Colonic mucosa (tissue), 4 donors: ENCODE measurements around the gene STARD13. TPM values are rescaled to one million over a fixed set of nuclear protein-coding genes. Genes with fewer than 3 reads are reported as not detected.

ENCODE experiments used
- DNase-seq: peaks from one replicate; pipeline ENCODE4 v3.0.0-alpha.2; 2020
- H3K27ac ChIP-seq: fragments of 200-600 bp; one replicate; pipeline ENCODE4 v1.8.0; 2021
- H3K27me3 ChIP-seq: fragments of 200-600 bp; one replicate; pipeline ENCODE4 v1.8.0; 2021
- H3K36me3 ChIP-seq: fragments of 200-600 bp; one replicate; pipeline ENCODE4 v1.8.0; 2021
- H3K4me1 ChIP-seq: fragments of 200-600 bp; one replicate; pipeline ENCODE4 v1.8.0; 2021; ENCODE audit warnings: mild to moderate bottlenecking
- H3K4me3 ChIP-seq: fragments of 200-600 bp; one replicate; pipeline ENCODE4 v1.8.0; 2021
- H3K9ac ChIP-seq, 2 donors: one replicate each; pipeline ENCODE4 v1.7.0; 2013; ENCODE audit warnings: control low read depth in 2 of 2, low read depth in 2 of 2, low read length in 2 of 2
- H3K9me3 ChIP-seq: fragments of 200-600 bp; one replicate; pipeline ENCODE4 v1.8.0; 2021
- CTCF ChIP-seq: fragments of 200-600 bp; IDR thresholded peaks from one replicate; pipeline ENCODE4 v1.8.0; 2022; ENCODE audit warnings: antibody characterized with exemption, mild to moderate bottlenecking
- intact Hi-C: fragments of 100-400 bp; cut with DNase I; formaldehyde crosslinking; loops from one replicate; pipeline ENCODE4 v1.14.1; 2022
- total RNA-seq, 2 donors: library from RNA; stranded (reverse); fragmentation: NEBNext Ultra II Directional in 1 of 2; extraction: Animal tissue kit (Norgen Biotek cat#: 25700) in 1 of 2; gene quantifications; one replicate each; pipeline ENCODE4 v1.2.1, GENCODE V29; 2021
- donor health status: healthy.
- donor health status: DM: no; HTN: no; CAD: no.
- donor health status: DM: no; HTN: no; CAD: no.

Gene STARD13
- total RNA-seq, 2 donors from 2014 or later, result 21.3 to 30.2 TPM

- intact Hi-C loops, result loop anchor here (10.0 kb wide), 1 partner anchor 209 kb away; no protein-coding TSS in a partner anchor
- no peak for DNase-seq
- no peak overlapping the region for H3K9ac ChIP-seq
- no peaks in the 10 kb centered on the region for H3K4me1 ChIP-seq
- no peaks in the 10 kb centered on the region for H3K36me3 ChIP-seq
- H3K4me3 ChIP-seq, result no peak overlapping the region
- no peak overlapping the region for H3K27ac ChIP-seq
- TF ChIP-seq CTCF, result no peak
- H3K9me3 ChIP-seq, result no peaks in the 10 kb centered on the region
- no peaks in the 10 kb centered on the region for H3K27me3 ChIP-seq
Observed at GRCh38 chr13:33235564-33235963, 50.0 kb downstream of the STARD13 start.

GRCh38 chr13:33235078-33235477 is 50.5 kb downstream of the STARD13 start:
- Histone ChIP-seq H3K27me3 (no peaks in the 10 kb centered on the region), H3K4me1 (no peaks in the 10 kb centered on the region), H3K4me3 (no peak overlapping the region), H3K9ac (no peak overlapping the region), H3K9me3 (no peaks in the 10 kb centered on the region), H3K36me3 (no peaks in the 10 kb centered on the region), H3K27ac (no peak overlapping the region)
- DNase-seq, result no peak
- intact Hi-C loops, result loop anchor here (10.0 kb wide), 1 partner anchor 210 kb away; no protein-coding TSS in a partner anchor
- TF ChIP-seq CTCF, result no peak

DNA sequence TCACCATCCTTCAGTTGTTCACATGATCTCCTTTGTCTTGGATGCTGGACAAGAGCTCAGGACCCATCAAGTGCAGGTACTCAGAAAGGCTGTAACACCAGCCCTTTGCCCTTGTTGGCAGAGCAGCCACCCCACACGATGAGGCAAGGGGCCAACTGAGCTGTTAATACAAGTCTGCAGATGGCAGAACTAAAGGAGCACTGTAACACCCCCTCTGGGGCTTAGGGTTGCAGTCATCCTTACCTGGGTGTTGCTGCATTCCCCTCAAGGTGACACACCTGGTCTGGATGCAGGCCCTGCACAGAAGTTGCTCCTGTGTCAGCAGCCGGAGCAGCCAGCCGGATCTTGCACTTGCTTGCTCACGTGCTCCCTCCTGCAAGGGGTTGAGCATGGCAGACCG is 52.0 kb downstream of the STARD13 start:
- no peaks in the 10 kb centered on the region for H3K4me1 ChIP-seq

DNA sequence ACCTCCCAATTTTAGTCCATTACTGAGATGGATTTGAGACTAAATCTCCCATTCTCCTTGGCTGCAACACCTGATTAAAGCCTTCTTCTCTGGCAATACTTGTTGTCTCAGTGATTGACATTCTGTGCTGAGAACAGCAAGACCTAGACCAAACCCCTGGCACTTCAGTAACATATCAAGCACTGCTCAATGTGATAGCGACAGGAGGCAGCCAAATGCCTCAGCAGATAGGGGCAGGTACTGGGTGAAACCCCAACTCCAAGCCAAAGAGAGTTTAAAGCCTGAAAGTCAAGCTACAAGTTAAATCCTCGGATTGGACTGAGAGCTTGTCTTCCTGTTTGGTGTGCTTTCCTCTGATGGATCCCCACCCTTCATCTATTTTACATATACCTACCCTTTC is 52.7 kb downstream of the STARD13 start:
- intact Hi-C loops, result loop anchor here (10.0 kb wide), 1 partner anchor 212 kb away; no protein-coding TSS in a partner anchor
- H3K36me3 ChIP-seq, result no peaks in the 10 kb centered on the region
- DNase-seq, result no peak
- H3K4me1 ChIP-seq, result no peaks in the 10 kb centered on the region
- H3K4me3 ChIP-seq, result no peak overlapping the region
- no peak for TF ChIP-seq CTCF
- no peaks in the 10 kb centered on the region for H3K27me3 ChIP-seq
- H3K27ac ChIP-seq, result no peak overlapping the region
- H3K9ac ChIP-seq, result no peak overlapping the region
- no peaks in the 10 kb centered on the region for H3K9me3 ChIP-seq

More for the DNA sequence above, 52.0 kb downstream of the STARD13 start:
- intact Hi-C loops, result loop anchor here (10.0 kb wide), 1 partner anchor 211 kb away; no protein-coding TSS in a partner anchor
- no peak for DNase-seq
- no peak overlapping the region for H3K9ac ChIP-seq
- H3K36me3 ChIP-seq, result no peaks in the 10 kb centered on the region
- no peak overlapping the region for H3K27ac ChIP-seq
- H3K27me3 ChIP-seq, result no peaks in the 10 kb centered on the region
- no peak for TF ChIP-seq CTCF
- H3K4me3 ChIP-seq, result no peak overlapping the region
- no peaks in the 10 kb centered on the region for H3K9me3 ChIP-seq

- no peak for TF ChIP-seq CTCF
- Histone ChIP-seq H3K27me3 (no peaks in the 10 kb centered on the region), H3K4me3 (no peak overlapping the region), H3K27ac (no peak overlapping the region), H3K9me3 (no peaks in the 10 kb centered on the region), H3K36me3 (no peaks in the 10 kb centered on the region), H3K9ac (no peak overlapping the region), H3K4me1 (no peaks in the 10 kb centered on the region)
- intact Hi-C loops, result loop anchor here (10.0 kb wide), 1 partner anchor 213 kb away; no protein-coding TSS in a partner anchor
- no peak for DNase-seq
Observed at GRCh38 chr13:33231339-33231738, 54.2 kb downstream of the STARD13 start.
